Measurements from ENCODE around the gene TIMM10B.

DNA sequence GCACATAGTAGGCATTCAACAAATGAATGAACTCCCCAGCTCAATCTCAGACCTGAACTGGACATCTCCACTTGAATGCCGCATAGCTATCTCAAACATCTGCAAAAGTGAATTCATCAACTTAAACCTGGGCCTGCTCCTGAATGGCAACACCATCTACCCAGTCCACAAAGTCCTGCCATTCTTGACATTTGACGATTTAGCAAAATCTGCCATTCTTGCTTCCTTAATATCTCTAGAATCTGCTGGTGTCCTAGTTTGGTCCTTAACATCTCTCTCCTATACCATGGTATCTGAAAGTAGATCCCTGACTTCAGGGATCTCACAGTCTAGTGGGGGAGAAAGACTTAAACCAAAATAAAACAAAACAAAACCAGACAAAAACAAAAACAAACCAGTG lies 28.1 kb upstream of the TIMM10B start:
- TF ChIP-seq, protein P1, sequence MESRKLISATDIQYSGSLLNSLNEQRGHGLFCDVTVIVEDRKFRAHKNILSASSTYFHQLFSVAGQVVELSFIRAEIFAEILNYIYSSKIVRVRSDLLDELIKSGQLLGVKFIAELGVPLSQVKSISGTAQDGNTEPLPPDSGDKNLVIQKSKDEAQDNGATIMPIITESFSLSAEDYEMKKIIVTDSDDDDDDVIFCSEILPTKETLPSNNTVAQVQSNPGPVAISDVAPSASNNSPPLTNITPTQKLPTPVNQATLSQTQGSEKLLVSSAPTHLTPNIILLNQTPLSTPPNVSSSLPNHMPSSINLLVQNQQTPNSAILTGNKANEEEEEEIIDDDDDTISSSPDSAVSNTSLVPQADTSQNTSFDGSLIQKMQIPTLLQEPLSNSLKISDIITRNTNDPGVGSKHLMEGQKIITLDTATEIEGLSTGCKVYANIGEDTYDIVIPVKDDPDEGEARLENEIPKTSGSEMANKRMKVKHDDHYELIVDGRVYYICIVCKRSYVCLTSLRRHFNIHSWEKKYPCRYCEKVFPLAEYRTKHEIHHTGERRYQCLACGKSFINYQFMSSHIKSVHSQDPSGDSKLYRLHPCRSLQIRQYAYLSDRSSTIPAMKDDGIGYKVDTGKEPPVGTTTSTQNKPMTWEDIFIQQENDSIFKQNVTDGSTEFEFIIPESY (IDR thresholded peaks at IDR 0.05) = no peak
- TF ChIP-seq, protein P2, sequence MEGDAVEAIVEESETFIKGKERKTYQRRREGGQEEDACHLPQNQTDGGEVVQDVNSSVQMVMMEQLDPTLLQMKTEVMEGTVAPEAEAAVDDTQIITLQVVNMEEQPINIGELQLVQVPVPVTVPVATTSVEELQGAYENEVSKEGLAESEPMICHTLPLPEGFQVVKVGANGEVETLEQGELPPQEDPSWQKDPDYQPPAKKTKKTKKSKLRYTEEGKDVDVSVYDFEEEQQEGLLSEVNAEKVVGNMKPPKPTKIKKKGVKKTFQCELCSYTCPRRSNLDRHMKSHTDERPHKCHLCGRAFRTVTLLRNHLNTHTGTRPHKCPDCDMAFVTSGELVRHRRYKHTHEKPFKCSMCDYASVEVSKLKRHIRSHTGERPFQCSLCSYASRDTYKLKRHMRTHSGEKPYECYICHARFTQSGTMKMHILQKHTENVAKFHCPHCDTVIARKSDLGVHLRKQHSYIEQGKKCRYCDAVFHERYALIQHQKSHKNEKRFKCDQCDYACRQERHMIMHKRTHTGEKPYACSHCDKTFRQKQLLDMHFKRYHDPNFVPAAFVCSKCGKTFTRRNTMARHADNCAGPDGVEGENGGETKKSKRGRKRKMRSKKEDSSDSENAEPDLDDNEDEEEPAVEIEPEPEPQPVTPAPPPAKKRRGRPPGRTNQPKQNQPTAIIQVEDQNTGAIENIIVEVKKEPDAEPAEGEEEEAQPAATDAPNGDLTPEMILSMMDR (IDR thresholded peaks at IDR 0.05; ENCODE audit: low read depth, low read length, missing input control) = no peak
- no peak for TF ChIP-seq RAD21 (IDR thresholded peaks at IDR 0.05)
- no peak for TF ChIP-seq HNF4A (conservative IDR thresholded peaks at IDR 0.05)

Measured in liver (tissue), 3 donors.